GM18511 (cell line): Measurements from ENCODE around the gene CRB2.

Experiments
- ATAC-seq: cut with Tn5 transposase; IDR thresholded peaks from one replicate; pipeline ENCODE4 v1.9.1; 2021; ENCODE audit warnings: mild to moderate bottlenecking, moderate library complexity; ENCODE audit not compliant: unreplicated experiment

The CRB2 gene

DNA sequence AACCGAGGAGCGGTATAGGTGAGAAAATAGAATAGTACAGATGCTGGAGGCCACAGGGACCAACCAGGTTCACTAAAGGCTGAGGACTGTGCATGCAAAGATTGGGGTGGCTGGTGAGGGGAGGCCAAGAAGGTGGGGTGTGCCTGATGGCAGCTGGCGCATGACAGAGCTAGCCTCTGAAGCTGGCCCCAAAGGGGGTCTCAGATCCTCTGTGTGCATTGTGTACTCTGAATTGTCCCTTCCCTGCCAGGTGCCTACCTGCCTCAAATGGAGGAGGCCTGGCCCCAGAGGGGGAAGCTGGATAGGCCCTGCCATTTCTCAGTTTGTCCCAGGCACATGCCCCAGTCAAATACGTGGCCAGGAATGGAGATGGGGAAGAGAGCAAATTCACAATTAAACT is 63.1 kb downstream of the CRB2 start:
- no peak for ATAC-seq

DNA sequence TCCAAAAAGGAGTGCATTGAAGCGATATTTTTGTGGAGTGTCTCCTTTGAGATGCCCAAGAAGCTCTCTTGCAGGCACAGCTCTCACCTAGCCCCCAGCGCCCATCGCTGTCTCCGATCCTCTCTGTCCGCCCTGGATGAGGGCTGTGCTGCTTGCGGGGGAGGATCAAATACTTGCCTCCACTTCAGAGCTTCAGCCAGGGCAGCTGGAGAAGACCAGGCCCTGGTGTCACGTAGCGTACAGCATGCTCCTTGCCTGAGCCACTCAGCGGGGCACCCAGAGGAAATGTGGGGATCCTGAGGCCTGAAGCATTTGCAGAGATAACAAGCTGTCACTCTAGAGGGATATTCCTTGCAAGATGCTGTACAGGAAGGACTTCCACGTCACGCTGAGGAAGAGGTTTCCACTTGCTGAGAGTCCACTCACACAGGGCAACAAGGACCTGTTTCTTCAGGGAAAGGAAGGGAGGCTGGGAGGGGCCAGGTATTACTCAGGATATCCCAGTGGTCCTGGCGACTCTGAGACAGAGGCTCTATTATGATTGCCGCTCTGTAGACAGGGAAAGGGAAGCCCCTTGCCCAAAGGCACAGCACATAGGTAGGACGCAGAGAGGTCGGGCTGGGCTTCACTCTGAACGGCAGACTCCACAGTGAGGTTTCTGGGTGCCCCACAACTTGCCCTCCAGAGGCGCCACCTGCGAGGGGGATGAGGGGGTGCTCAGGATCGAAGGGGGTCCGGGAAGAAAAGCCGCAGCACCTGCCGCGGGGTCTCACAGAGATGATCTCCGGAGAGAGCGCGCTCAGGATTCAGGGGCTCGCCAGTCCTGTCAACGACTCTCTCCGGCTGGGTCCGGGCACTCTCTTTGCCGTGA is 64.0 kb downstream of the CRB2 start:
- no peak for ATAC-seq

DNA sequence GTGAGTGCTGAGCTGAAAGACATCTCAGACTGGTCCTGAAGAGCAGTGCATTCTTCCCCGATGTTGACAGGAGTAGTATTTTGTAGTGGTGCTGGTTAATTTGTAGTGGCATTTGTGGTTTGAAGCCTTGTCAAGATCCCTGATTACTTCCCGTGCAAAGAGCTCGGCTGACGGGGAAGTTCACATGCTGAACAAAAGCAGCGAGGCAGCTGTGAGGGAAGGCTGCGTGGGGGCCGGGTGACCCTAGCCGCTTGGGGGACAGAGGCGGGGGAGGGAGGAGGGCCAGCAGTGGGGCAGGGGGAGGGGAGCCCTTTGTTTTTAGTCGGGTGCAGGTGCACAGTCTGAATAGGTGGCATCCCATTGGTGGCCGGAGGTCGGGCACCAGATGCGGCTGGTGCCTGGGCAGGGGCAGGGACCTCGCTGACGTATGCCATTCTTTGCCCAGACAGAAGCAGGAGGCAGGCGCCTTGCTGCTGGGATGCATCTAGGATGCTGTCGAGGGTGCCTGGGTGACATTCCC is 64.7 kb downstream of the CRB2 start:
- ATAC-seq, result no peak

DNA sequence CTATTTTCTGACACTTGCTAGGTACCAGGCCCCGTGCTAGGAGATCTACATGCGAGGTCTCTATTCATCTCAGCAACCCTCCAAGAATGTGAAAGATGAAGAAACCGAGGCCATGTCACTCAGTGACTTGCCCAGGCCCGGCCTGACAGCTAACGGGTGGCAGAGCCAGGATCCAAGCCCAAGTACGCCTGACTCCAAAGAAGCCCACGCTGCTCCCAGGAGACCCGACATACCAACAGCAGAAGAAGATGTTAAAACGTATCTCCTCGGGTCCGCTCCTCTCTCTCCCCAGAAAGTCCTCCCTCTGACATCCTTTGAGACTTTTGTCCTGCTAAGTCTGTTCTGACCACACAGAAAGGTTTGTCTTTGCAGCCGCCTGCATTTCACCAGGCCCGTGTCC is 65.2 kb downstream of the CRB2 start:
- ATAC-seq, result no peak

DNA sequence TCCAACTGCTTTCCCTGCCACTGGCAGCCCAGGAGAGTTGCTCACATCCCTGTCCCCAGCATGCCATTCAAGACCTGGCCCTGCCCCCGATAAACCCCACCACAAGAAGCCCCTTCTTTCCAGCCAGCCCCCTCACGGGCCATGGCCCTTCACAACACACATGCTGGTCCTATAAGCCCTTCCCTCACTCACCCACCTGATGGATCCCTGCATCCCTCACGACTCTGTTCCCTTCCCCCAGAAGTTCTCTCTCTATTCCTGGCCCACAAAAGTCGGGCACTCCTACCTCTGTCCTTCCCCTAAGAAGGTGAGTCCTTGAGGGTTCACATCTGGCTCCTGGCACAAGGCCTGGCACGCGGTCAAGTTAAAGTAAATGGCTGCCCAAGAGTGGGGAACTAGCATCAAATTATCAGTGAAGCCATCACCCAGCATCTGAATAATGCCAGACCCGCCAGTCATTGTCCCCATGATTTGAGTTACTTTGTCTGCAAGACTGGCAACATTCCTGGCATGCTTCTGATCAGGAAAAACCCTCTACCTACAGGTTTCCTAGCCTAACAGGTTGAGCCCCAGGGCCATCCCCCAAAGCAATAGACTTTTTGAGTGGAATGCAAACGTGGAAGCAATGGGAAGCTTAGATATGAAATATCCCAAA is 65.9 kb downstream of the CRB2 start:
- no peak for ATAC-seq

DNA sequence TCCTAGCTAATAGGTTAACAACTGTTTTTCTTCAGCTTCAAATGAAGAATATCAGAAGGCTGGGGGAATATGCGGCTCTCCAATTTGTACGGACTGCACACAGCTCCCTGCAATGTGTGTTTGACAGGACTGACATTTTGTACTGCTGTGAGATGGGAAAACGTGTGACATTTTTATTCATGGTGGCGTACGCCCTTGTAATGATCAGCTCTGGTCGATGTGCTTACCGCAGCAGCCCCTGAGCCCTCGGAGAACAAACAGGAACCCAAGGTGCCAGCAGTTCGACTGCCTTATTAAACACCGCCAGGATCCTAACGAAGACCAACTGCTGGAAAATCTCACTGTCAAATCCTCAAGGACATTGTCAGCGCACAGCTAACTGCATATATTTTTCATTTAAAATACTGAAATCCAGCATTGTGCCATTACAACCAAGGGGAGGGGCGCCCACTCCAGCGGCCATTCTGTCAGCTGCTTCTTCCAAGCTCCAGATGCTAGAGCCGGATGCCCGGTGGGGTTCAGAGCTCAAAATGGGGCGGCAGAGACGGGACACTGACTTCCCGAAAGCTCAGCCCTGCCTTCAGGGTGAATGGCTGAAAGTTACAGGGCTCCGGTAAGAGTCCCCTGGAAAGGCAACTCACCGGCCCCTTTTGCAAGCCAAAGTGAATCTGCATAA is 66.8 kb downstream of the CRB2 start:
- ATAC-seq, result no peak

DNA sequence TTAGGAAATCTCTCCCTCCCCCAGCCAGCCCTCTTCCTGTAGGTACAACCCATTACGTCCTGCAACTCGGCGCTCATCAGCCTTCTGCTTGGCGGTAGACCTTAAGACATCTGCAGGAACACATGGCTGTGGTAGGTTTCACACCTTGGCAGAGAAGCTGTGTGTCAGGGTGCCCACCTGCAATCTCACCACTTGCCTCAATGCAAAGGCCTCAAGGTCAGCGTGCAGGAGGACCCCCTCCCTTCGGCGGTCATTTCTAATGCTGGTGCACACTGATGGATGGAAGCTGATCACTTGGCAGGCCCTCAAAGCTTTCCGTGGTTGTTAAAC is 67.3 kb downstream of the CRB2 start:
- no peak for ATAC-seq

DNA sequence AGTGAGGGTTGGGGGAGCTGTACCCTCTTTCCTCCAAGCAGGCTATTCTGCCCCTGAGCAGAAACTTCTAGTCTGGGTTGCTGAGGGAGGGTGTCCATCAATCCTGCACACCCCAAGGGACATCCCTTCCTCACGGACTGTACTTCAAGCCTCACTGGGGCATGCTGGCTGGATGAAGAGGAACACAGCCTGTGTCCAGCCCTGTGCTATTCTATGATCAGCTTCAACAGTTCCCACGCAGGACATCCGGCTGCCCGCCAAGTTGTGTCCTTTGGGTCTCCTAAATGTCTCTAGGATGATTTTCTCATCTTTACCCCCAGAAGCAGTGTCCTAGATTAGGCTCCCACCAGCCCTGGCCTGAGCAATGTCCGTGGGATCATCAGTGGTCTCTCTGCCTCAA is 68.1 kb downstream of the CRB2 start:
- no peak for ATAC-seq

DNA sequence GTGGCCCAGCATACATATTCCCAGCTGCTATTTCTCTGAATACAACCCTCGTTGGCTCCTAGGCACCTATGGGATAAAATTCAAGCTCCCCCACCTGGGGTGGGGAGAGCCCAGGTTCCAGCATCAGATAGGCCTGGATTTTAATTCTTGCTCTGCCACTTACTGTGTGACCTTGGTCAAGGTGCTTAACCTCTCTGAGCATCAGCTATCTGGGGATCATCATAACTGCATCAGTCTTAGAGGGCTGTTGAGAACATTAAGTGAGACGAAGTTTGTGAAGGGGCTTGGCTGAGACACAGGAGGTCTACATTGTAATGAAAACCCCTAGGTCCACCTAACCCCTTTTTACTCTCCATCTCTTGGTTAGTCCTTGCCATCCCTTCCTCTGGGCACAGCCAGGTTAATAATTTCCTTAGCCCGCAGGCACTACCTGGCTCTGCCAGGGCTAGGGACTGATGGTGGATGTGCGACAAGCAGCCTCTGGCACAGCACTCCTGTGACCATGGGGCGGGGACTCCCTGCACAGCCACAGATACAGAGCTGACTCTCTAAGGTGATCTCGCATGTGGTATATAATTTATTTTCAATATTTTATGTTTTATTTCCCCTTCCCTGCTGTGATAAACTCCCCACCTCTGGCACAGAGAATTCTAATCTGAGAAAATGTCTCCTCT is 68.7 kb downstream of the CRB2 start:
- ATAC-seq, result no peak

DNA sequence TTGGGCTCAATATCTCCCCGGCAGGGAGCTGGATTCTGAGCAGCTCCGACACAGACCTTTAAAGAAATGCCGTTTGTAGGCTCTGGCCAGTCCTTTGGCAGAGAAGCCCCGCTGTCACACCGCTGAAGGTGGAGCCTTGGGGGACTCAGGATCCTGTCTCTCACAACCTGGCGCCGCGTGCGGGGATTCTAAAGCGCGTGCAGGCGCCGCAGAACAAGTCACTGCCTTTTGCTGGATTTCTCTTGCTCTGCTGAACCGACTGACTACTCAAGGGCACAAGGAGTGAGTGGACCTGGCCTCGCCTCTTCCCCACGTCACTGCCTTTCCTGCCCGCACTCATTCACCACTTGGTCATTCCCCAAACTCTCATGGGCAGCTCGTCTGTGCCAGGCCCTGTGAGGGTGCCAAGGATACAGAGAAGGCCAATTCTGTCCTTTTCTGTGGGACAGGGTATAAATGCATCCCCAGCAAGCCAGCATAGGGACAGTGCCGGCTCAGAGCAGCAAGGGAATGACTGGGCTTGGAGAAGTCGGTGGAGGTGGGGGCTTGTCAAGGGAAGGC is 69.3 kb downstream of the CRB2 start:
- ATAC-seq, result no peak

DNA sequence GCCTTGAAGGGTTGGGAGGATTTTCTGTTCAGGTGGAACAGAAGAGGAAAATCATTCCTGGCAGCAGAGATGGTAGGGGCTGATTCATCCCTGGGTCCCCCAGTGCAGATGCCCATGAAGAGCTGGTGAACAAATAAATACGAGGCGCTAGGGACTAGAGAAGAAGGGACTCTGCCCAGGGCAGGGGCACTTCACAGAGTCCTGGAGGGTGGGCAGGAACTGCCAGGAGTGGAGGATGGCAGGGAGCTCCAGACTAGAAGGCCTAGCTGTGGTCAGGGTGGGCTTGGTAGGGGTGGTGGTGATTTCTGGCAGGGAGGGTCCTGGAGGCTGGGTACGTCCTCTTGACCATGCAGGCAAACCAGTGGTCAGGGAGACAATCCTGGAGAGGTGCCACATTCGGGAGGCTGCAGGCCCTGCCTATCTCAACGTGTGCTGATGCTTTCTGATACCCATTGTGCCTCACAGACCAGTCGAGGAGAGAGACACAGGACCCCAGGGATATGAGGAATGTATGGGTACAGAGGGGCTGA is 69.9 kb downstream of the CRB2 start:
- ATAC-seq, result no peak

DNA sequence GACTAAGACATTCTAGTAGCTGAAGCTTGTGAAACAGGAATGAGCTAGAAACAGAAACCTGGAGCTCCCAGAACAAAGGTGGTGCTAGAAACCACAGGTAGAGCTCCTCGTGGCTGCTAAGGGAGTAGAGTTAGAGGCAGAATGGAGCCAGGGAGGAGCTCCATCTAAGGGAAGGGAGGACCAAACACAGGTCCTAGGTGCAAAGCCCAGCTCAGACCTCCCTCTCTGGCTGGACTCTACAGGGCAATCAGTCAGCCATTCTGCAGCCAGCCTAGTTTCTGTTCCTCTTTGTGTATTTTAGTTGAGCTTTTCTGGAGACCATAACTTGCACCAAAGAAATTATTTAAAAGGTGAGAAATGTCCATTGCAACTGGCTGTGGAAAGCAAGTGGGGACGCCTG is 70.4 kb downstream of the CRB2 start:
- ATAC-seq, result peak; percentile 90
